HepG2 (cell line): ENCODE data around the gene HBA2. TPM values are rescaled to one million over a fixed set of nuclear protein-coding genes. Genes with fewer than 3 reads are reported as not detected.

Experiments used
- ATAC-seq: fragments of 200-7000 bp; cut with Tn5 transposase; 3 replicates; pipeline ENCODE4 v1.9.1; 2020; ENCODE audit warnings: mild to moderate bottlenecking, moderate library complexity
- BruUV-seq: library from RNA; stranded (reverse); fragments of 400-500 nt; replicated peaks from 2 replicates; lab custom pipeline; 2021; lab: Mats Ljungman, UMichigan
- CTCF ChIA-PET: fragments of 300-600 bp; formaldehyde crosslinking; extraction: SDS; loops from one replicate; lab custom pipeline; 2021; ENCODE audit warnings: low total read pairs, inconsistent platforms, low intra/inter-chr PET ratio; lab: Yijun Ruan, JAX
- POLR2A ChIA-PET: fragments of 350-600 bp; sonication (Branson Sonifier 250); formaldehyde crosslinking; loops from one replicate; lab custom pipeline; 2020; ENCODE audit warnings: antibody characterized with exemption, inconsistent platforms; lab: Yijun Ruan, JAX
- DNase-seq: peaks from one replicate; pipeline ENCODE4 v3.0.0-alpha.2; 2015; ENCODE audit warnings: low spot score
- FAIRE-seq: peaks from 3 replicates; lab custom pipeline; 2011; peaks lifted over from hg19 to GRCh38; lab: Jason Lieb, UNC
- H2AFZ ChIP-seq: one replicate; pipeline ENCODE4 v1.6.1; 2011; ENCODE audit warnings: low read length, inconsistent platforms
- H3K27ac ChIP-seq: fragments of 300-600 bp; 3 replicates; pipeline ENCODE4 v1.8.0; 2011; ENCODE audit warnings: mixed run types, mild to moderate bottlenecking, mixed read lengths, low read length, inconsistent platforms; ENCODE audit not compliant: insufficient read depth; ENCODE audit errors: extremely low read length
- H3K27me3 ChIP-seq, 2 experiments: fragments of 200-600 bp in 1 of 2; 2 replicates in 1 of 2; 3 replicates in 1 of 2; pipeline versions ENCODE4 v1.6.0 to v1.8.0; 2011; ENCODE audit warnings: low read length in 2 of 2, mild to moderate bottlenecking in 2 of 2, moderate library complexity in 2 of 2, inconsistent platforms in 1 of 2; ENCODE audit not compliant: insufficient read depth in 2 of 2, control insufficient read depth in 1 of 2
- H3K36me3 ChIP-seq, 2 experiments: fragments of 200-600 bp in 1 of 2; replicated peaks in 1 of 2; 2 replicates in 1 of 2; 3 replicates in 1 of 2; pipeline versions ENCODE4 v1.5.1 to v1.8.0; 2011; ENCODE audit warnings: low read length in 2 of 2, inconsistent platforms in 1 of 2; ENCODE audit not compliant: insufficient read depth in 2 of 2, control insufficient read depth in 1 of 2
- H3K4me1 ChIP-seq: 2 replicates; pipeline ENCODE4 v1.5.1; 2012; ENCODE audit warnings: low read length, inconsistent platforms; ENCODE audit not compliant: insufficient read depth
- H3K4me2 ChIP-seq: 2 replicates; pipeline ENCODE4 v1.6.0; 2011; ENCODE audit warnings: low read depth, low read length, inconsistent platforms
- H3K4me3 ChIP-seq, 3 experiments: fragments of 200-600 bp in 1 of 3; sonication (generic), shearing (Covaris generic) in 1 of 3; replicated peaks in 1 of 3; 2 replicates each; pipeline ENCODE4 v1.5.1; 2011 to 2016; ENCODE audit warnings: low read length in 3 of 3, inconsistent platforms in 2 of 3, low read depth in 2 of 3, mild to moderate bottlenecking in 2 of 3, control low read depth in 1 of 3, mixed read lengths in 1 of 3; ENCODE audit not compliant: insufficient read depth in 1 of 3
- H3K79me2 ChIP-seq: one replicate; pipeline ENCODE4 v1.6.1; 2011; ENCODE audit warnings: low read length, inconsistent platforms; ENCODE audit not compliant: insufficient read depth
- H3K9ac ChIP-seq: 2 replicates; pipeline ENCODE4 v1.6.0; 2011; ENCODE audit warnings: mild to moderate bottlenecking, low read depth, low read length, inconsistent platforms; ENCODE audit not compliant: insufficient read depth
- H3K9me3 ChIP-seq: 2 replicates; pipeline ENCODE4 v1.5.1; 2012; ENCODE audit warnings: mild to moderate bottlenecking, low read length
- H4K20me1 ChIP-seq: 2 replicates; pipeline ENCODE4 v1.6.0; 2011; ENCODE audit warnings: inconsistent platforms, mild to moderate bottlenecking, low read length, moderate library complexity; ENCODE audit not compliant: insufficient read depth
- CREM ChIP-seq, 2 experiments: sonication (generic) in 1 of 2; formaldehyde crosslinking in 1 of 2; IDR thresholded peaks; 2 replicates each; pipeline versions ENCODE4 v1.4.0 to v1.6.1; 2016 to 2020; ENCODE audit warnings: antibody characterized with exemption in 1 of 2, mild to moderate bottlenecking in 1 of 2, missing genetic modification reagents in 1 of 2
- HNF4G ChIP-seq, 2 experiments: sonication (generic) in 1 of 2; formaldehyde crosslinking in 1 of 2; IDR thresholded peaks; 2 replicates each; pipeline versions ENCODE4 v1.4.0 to v1.6.1; 2011 to 2020; ENCODE audit warnings: borderline replicate concordance in 2 of 2, low read depth in 2 of 2, mild to moderate bottlenecking in 2 of 2, low read length in 1 of 2, missing genetic modification reagents in 1 of 2, moderate library complexity in 1 of 2
- IRF9 ChIP-seq: sonication (generic); formaldehyde crosslinking; IDR thresholded peaks from 2 replicates; pipeline ENCODE4 v1.8.0; 2022; ENCODE audit warnings: missing genetic modification reagents, mild to moderate bottlenecking, borderline replicate concordance
- KAT2B ChIP-seq: fragments of 150-350 bp; IDR thresholded peaks from 2 replicates; pipeline ENCODE4 v1.6.1; 2014; ENCODE audit warnings: low read depth, low read length, borderline replicate concordance
- PCBP2 ChIP-seq: fragments of 200-400 bp; formaldehyde crosslinking; optimal IDR thresholded peaks from 2 replicates; pipeline ENCODE3; 2018; ENCODE audit warnings: low read length, low read depth; ENCODE audit not compliant: poor library complexity, severe bottlenecking
- ZFP36L1 ChIP-seq: sonication (generic); formaldehyde crosslinking; IDR thresholded peaks from 2 replicates; pipeline ENCODE4 v1.8.0; 2022; ENCODE audit warnings: mild to moderate bottlenecking, missing genetic modification reagents, moderate library complexity
- ZFP41 ChIP-seq: sonication (generic); formaldehyde crosslinking; IDR thresholded peaks from 2 replicates; pipeline ENCODE4 v1.4.0; 2020; ENCODE audit warnings: mild to moderate bottlenecking, missing genetic modification reagents, borderline replicate concordance
- ZFX ChIP-seq: sonication (generic); formaldehyde crosslinking; IDR thresholded peaks from 2 replicates; pipeline ENCODE4 v1.4.0; 2020; ENCODE audit warnings: mild to moderate bottlenecking, low read depth, missing genetic modification reagents, moderate library complexity
- ZNF672 ChIP-seq: sonication (generic); formaldehyde crosslinking; IDR thresholded peaks from 2 replicates; pipeline ENCODE4 v1.8.1; 2022; ENCODE audit warnings: missing genetic modification reagents
- ZNF75D ChIP-seq: sonication (generic); formaldehyde crosslinking; IDR thresholded peaks from 2 replicates; pipeline ENCODE4 v1.8.1; 2023; ENCODE audit warnings: missing genetic modification reagents, mild to moderate bottlenecking, borderline replicate concordance
- WGBS: methylation state at CpG from one replicate; pipeline ENCODE4 v1.1.6; 2017; ENCODE audit warnings: low lambda C conversion rate; 5-methylcytosine and 5-hydroxymethylcytosine counted together
- in situ Hi-C: cut with HindIII; loops from 2 replicates; pipeline ENCODE4 v1.10.0; 2017; ENCODE audit warnings: low pct_unique_long_range_greater_than_20kb; ENCODE audit not compliant: extremely low pct_ligation_motif_present
- intact Hi-C: fragments of 100-400 bp; cut with micrococcal nuclease; formaldehyde crosslinking; loops from one replicate; pipeline ENCODE4 v1.10.0; 2022; ENCODE audit not compliant: unreplicated experiment
- polyA plus RNA-seq, 8 experiments: library from polyadenylated mRNA; depleted of rRNA in 3 of 8; stranded (reverse) in 7 of 8; unstranded in 1 of 8; fragments of >200 nt; fragmentation: Illumina TruSeq in 4 of 8; extraction: Trizol in 4 of 8; gene quantifications; 2 replicates each; pipeline versions ENCODE4 v1.2.1 to v1.2.3, GENCODE V29; 2011 to 2016; ENCODE audit warnings: low read depth in 4 of 8, missing spikeins in 1 of 8, mixed read lengths in 1 of 8; ENCODE audit not compliant: insufficient read depth in 1 of 8
- total RNA-seq, 5 experiments: library from RNA; depleted of rRNA; stranded (reverse); fragments of >200 nt; fragmentation: Illumina TruSeq; extraction: Trizol; gene quantifications; 2 replicates each; pipeline ENCODE4 v1.2.3, GENCODE V29; 2016; ENCODE audit warnings: low read depth in 1 of 5
- TF ChIP-seq, protein P1 (sequence below): sonication (generic); formaldehyde crosslinking; IDR thresholded peaks from 2 replicates; pipeline ENCODE4 v1.4.0; 2020; ENCODE audit warnings: mild to moderate bottlenecking, missing genetic modification reagents
- TF ChIP-seq, protein P2 (sequence below): sonication (generic); formaldehyde crosslinking; IDR thresholded peaks from 2 replicates; pipeline ENCODE4 v1.4.0; 2020; ENCODE audit warnings: missing genetic modification reagents, mild to moderate bottlenecking, borderline replicate concordance

Gene HBA2
- total and polyA plus RNA-seq, 2 of the 13 experiments (the other 11 are each of a cell fraction or from before 2014, with no cell fraction given): not detected

DNA sequence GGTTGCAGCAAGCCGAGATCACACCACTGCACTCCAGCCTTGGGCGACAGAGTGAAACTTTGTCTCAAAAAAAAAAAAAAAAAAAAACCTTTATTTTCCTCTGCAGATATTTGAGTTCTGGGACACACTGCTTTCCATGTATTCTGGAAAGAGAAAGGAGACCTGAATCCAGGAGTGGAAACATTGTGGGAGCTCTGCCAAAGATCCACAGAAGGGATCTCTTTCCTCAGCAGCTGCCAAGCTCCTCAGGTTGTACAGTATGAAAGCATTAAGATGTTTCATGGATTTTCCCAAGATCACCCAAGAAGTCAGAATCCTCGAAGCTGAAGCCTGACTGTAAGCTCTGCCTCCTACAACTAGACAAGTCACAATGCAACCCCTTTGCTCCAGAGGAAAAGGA lies 47.7 kb upstream of the HBA2 start:
- POLR2A ChIA-PET: no interaction called here
- peaks cover 2 to 23% of the 10 kb centered on the region in 2 experiments; a peak in 3 of 5 replicates for H3K36me3 ChIP-seq
- H4K20me1 ChIP-seq: no peaks in the 10 kb centered on the region
- no peak overlapping the region for H3K4me3 ChIP-seq
- no peak overlapping the region for H3K4me2 ChIP-seq
- no peak overlapping the region for H3K9ac ChIP-seq
- intact Hi-C loops: no loop called here
- ATAC-seq (no peak), DNase-seq (no peak), FAIRE-seq (no peak)
- CTCF ChIA-PET: no interaction called here
- H3K27me3 ChIP-seq: no peaks in the 10 kb centered on the region
- TF ChIP-seq, protein P1, sequence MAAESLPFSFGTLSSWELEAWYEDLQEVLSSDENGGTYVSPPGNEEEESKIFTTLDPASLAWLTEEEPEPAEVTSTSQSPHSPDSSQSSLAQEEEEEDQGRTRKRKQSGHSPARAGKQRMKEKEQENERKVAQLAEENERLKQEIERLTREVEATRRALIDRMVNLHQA (CRISPR knock-in tag): no peak
- TF ChIP-seq HNF4G (IDR thresholded peaks at IDR 0.05; ENCODE audit: borderline replicate concordance, low read depth, low read length) (no peak), HNF4G (CRISPR knock-in tag; IDR thresholded peaks at IDR 0.05; ENCODE audit: borderline replicate concordance, low read depth) (no peak), ZFP41 (CRISPR knock-in tag) (no peak), ZFP36L1 (no peak), PCBP2 (no peak), CREM (IDR thresholded peaks at IDR 0.05) (no peak), CREM (CRISPR knock-in tag; IDR thresholded peaks at IDR 0.05) (no peak), KAT2B (no peak), ZNF672 (no peak)
- no peaks in the 10 kb centered on the region for H3K9me3 ChIP-seq
- no peaks in the 10 kb centered on the region for H3K4me1 ChIP-seq
- 93% methylated on average over 3 of the region's 3 CpGs for WGBS
- no TSS peak for BruUV-seq
- no peaks in the 10 kb centered on the region for H3K79me2 ChIP-seq
- no peak overlapping the region for H3K27ac ChIP-seq
- in situ Hi-C loops: no loop called here
- H2AFZ ChIP-seq: no peak overlapping the region

DNA sequence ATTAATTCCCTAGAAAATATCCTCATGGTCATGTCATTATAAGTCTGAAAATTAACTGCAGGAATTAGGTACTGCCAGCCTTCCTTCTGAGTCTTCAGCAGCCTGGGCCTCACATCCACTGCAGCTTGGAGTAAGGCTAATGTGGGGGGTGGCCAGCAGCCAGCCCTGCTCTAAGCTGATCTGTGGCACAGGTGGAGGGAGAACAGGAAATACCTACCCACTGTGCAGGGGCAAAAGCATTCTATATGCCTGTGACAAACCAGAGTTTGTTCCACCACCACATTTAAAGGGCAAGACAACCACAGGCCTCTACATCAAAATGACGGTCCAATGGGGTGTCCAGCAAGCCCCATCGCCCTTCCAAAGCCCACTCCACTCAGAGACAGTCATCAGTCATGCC lies 43.6 kb upstream of the HBA2 start:
- BruUV-seq: no TSS peak
- H3K9ac ChIP-seq: no peak overlapping the region
- ATAC-seq (no peak), FAIRE-seq (no peak), DNase-seq (no peak)
- H3K79me2 ChIP-seq: peaks cover 7% of the 10 kb centered on the region
- peaks cover 0 to 21% of the 10 kb centered on the region in 2 experiments; a peak in 2 of 5 replicates for H3K36me3 ChIP-seq
- in situ Hi-C loops: no loop called here
- CTCF ChIA-PET: no interaction called here
- H2AFZ ChIP-seq: no peak overlapping the region
- intact Hi-C loops: no loop called here
- WGBS: 100% methylated on average over 2 of the region's 2 CpGs
- H3K4me1 ChIP-seq: no peaks in the 10 kb centered on the region
- TF ChIP-seq ZFX: no peak
- TF ChIP-seq ZNF75D (CRISPR knock-in tag): no peak
- no peak for TF ChIP-seq IRF9 (CRISPR knock-in tag)
- TF ChIP-seq, protein P2, sequence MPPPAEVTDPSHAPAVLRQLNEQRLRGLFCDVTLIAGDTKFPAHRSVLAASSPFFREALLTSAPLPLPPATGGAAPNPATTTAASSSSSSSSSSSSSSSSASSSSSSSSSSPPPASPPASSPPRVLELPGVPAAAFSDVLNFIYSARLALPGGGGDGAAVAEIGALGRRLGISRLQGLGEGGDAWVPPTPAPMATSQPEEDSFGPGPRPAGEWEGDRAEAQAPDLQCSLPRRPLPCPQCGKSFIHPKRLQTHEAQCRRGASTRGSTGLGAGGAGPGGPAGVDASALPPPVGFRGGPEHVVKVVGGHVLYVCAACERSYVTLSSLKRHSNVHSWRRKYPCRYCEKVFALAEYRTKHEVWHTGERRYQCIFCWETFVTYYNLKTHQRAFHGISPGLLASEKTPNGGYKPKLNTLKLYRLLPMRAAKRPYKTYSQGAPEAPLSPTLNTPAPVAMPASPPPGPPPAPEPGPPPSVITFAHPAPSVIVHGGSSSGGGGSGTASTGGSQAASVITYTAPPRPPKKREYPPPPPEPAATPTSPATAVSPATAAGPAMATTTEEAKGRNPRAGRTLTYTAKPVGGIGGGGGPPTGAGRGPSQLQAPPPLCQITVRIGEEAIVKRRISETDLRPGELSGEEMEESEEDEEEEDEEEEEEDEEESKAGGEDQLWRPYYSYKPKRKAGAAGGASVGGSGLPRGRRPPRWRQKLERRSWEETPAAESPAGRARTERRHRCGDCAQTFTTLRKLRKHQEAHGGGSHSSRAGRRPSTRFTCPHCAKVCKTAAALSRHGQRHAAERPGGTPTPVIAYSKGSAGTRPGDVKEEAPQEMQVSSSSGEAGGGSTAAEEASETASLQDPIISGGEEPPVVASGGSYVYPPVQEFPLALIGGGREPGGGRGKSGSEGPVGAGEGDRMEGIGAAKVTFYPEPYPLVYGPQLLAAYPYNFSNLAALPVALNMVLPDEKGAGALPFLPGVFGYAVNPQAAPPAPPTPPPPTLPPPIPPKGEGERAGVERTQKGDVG: no peak
- POLR2A ChIA-PET: no interaction called here
- no peak overlapping the region for H3K4me3 ChIP-seq
- H3K27me3 ChIP-seq: no peaks in the 10 kb centered on the region
- H3K9me3 ChIP-seq: no peaks in the 10 kb centered on the region
- no peaks in the 10 kb centered on the region for H4K20me1 ChIP-seq
- H3K27ac ChIP-seq: no peak overlapping the region
- no peak overlapping the region for H3K4me2 ChIP-seq
